Measurements from ENCODE around the gene RAI1.
A peak's percentile ranks its signal among the peaks of the same experiment; 100 is the strongest.
"Not testable (repeated sequence)": the region's sequence is repeated elsewhere in the genome, so short reads cannot be mapped to it uniquely, and the experiment has no call there.

Gene RAI1

GRCh38 chr17:17666111-17666714, 15.0 kb upstream of the RAI1 start:
- no peak for DNase-seq

DNA sequence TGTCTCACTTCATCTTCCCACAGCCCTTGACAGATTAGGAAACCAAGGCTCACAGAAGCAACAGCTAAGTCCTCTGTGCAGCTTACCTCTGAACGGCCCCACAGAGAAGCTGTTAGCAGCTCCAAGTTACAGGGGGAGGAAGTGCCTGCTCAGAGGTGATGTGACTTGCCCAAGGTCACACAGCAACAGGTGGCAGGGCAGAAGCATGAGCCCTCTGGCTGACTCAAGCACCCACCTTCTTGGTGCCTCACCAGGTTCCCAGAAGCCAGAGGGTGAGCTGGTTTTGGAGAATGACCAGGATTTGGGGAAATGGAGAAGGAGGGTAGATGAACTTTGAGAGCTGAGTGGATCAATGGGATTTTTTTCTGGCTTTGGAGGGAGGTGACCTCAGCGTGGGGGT, 14.0 kb upstream of the RAI1 start:
- no peak for DNase-seq

- DNase-seq, result no peak
Observed at GRCh38 chr17:17667947-17668346, 13.3 kb upstream of the RAI1 start.

DNA sequence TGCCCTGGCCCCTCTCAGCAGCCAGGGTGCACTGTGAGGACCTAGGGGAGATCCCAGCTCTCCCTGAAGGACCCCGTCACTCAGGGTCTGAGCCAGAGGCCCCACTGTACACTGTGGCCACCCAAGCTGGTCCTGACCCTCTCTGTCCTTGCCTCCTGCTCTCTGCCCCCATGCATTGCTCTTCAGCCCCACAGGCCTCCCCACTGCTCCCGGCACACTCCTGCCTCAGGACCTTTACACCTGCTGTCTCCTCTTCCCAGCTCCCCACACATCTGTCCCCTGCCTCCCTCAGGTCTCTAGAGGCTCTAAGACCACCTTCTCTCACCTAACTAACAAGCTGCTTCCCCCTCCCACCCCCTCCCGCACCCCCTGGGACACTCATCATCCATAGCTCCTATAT, 12.9 kb upstream of the RAI1 start:
- no peak for DNase-seq

DNA sequence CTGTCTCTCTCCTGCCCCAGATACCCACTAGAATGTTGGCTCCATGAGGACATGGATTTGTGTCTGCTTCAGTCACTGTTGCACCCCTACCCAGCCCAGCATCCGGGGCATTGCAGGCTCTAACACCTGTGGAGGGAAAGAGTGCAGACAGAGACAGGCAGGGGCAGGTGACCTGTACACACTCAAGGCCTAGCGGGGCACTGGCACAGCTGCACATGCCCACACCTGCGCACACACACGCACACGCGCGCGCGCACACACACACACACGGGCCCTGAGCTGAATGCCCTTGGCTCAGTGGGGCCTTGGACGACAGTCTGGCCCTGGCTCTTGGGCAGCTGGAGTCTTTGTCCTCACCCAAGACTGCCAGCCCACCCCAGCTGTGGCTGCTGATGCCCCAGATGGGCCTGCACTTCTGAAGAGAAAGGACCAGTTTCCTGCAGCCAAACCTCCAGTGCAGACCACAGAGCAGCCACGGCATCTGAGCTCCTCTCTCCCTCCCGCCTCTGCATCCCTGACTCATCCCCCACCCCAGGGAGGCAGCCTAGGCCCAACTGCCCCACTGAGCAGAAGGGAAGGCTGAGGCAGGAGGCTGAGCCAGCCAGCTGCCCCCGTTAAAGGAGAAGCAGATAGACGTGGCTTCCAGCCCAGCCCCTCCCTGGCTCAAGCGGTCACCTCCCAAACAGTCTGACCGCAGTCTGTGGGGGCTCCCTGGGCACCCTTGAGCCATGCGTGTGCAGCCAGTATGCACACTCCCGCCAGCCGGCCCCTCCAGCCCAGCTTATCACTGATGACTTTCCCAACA, 12.3 kb upstream of the RAI1 start:
- DNase-seq, result no peak

GRCh38 chr17:17669580-17670235, 11.6 kb upstream of the RAI1 start:
- DNase-seq, result peak; percentile 24

- DNase-seq, result no peak
Observed at GRCh38 chr17:17670701-17671305, 10.5 kb upstream of the RAI1 start.

DNA sequence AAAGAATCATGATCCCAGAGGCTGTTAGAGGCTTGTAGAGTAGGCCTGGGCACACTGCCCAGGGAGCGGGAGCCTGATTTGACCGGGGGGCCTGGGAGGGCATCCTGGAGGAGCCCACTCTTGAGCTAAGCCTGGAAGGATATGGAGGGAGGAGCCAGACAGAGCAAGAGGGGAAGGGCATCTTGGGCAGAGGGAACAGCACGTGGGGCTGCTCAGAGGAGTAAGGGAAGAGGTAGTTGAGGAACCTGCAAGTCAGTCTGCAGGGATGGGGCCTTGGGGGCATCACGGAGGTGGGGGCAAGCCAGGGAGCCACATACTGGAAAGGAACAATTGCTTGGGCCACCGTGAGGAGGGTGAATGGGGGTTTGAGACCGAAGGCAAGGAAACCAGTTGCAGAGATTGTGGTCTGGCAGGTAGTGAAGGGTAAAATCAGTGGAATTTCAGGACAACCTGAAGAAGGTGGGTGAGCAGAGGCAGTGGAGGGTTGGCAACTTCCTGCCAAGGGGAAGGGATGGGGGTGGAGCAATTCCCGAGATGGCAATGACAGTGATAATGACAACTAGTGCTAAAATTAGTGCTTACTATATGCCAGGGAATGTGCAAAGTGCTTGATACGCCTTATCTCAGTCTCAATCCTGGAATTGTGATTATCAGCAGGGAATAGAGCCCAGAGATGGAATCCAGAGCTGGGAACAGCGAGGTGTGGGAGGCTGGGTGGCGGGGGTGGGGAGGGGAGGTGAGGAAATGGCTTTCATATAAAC, 9.7 kb upstream of the RAI1 start:
- DNase-seq, result no peak

DNA sequence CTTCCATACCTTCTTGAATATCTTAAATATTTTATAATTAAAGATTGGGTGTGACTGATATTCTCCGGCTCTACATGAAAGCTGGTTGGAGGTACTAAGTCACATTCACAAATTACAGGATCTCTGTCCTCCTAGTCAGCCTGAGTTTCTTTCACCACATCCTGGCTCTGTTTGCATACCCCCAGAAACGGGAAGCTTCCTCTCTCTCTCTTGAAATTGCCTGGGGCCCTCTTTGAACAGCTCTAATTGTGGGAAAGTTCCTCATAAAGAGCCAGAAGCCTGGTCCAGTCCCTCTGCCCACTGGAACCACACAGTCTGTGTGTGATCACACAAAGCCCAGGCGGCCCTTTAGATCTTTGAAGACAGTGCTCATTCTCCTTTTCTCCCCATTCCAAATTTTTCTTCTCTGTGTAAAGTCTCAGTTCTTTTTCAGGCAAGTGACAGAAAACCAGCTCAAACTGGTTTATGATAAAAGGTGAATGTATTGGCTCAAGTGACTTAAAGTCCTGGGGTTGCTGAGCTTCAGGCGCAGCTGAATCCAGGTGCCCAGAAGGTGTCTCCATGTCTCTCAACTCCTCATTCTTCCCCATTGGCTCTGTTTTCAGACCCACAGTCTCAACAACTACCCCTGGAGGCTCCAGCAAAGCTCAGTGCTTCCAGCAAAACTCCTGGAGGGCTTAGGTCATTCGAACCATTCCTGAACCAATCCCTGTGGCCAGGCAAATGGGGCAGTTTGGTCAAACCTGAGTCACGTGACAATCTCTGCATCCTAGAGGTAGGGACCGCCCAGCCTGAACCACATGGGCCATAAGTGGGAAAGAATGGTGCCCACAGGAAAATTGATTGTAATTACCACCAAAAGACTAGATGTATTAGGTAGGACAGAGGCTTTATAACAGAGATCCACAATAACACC, 8.5 kb upstream of the RAI1 start:
- no peak for DNase-seq

DNA sequence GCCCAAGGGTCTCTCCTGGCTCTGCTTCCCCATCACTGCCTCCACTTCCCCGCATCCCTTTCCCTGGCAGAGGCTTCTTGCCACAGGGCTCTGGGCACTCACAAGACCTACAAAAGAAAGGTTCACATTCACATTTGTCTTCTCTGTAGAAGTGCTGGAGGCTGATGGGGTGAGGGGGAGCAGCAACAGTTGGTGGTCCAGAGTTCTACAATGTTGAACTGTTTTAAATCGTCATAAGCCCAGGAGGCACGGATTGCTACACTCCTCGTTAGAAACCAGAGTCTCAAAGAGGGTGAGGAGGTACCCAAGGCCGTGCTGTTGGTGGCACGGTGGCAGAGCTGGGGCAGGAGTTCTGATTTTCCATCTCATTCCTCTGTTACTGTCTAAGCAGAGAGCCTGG, 5.8 kb upstream of the RAI1 start:
- DNase-seq, result no peak

DNA sequence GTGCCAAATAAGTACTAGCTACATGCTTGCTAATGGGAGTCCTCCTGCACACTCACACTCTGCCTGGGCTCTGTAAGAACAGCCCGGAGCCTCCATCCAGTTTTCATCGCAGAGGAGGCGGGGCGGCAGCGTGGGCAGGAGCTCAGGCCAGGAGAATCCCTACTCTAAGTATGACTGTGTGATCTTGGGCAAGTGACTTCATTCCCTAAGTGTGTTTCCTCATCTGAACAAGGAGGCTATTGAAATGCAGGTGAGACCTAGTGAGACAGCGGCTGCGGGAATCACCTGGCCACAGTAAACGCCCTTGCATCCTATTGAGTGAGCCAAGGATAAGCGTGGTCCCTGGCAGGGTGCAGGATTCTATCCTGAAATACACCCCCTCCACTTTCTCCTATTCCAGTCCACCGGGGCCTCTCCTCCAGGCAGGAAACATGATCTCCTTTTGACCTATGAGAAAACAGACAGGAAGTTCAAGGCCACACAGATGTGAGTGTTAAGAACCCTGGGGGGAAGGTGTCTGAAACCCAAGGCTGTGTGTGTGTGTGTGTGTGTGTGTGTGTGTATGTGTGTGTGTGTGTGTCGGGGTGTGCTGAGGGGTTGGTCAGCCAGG, 5.2 kb upstream of the RAI1 start:
- DNase-seq, result no peak

- no peak for DNase-seq
Observed at GRCh38 chr17:17676752-17677151, 4.5 kb upstream of the RAI1 start.

DNA sequence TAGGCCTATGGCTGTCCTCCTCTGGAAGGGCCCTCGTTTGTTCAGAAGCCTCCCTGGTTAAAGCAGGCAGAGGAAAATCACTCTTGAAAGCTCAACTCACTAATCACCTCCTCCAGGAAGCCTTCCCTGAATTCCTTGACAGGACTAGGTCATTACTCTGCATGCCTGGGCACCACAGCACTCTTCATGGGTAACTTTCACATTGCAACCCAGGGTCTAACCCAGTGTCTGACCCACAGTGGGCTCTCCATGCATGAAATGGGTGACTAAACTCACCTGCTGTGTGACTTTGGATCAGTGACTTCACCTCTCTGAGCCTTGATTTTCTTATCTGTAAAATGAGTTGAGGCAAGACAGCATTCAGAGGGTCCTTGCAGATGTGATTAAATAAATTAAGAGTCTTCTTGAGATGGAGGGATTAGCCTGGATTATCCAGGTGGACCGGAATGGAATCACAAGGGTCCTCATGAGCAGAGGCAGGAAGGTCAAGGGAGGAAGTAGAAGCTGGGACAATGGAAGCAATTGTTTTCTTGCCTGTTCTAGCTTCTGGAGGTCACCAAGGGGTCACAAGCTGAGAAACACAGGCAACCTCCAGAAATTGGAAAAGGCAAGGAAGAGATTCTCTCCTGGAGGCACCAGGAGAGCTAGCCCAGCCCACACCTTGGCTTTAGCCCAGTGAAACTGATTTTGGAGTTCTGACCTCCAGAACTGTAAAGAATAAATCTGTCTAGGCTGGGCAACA, 3.8 kb upstream of the RAI1 start:
- DNase-seq, result no peak

- DNase-seq, result not testable (repeated sequence)
Observed at GRCh38 chr17:17678063-17678699, 3.1 kb upstream of the RAI1 start.

DNA sequence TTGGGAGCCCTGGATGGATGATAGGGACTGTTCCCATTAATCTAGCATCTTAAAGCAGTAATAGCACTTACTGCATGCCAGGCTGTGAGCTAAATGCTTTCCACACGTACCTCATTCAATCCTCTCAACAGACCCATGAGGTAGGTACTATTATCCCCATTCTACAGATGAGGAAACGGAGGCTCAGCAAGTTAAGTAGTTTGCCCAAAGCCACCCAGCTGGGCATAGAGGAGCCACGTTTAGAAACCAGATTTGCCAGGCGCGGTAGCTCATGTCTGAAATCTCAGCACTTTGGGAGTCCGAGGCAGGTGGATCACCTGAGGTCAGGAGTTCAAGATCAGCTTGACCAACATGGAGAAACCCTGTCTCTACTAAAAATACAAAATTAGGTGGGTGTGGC, 2.0 kb upstream of the RAI1 start:
- DNase-seq, result no peak

GRCh38 chr17:17679748-17680147, 1.5 kb upstream of the RAI1 start:
- no peak for DNase-seq

DNA sequence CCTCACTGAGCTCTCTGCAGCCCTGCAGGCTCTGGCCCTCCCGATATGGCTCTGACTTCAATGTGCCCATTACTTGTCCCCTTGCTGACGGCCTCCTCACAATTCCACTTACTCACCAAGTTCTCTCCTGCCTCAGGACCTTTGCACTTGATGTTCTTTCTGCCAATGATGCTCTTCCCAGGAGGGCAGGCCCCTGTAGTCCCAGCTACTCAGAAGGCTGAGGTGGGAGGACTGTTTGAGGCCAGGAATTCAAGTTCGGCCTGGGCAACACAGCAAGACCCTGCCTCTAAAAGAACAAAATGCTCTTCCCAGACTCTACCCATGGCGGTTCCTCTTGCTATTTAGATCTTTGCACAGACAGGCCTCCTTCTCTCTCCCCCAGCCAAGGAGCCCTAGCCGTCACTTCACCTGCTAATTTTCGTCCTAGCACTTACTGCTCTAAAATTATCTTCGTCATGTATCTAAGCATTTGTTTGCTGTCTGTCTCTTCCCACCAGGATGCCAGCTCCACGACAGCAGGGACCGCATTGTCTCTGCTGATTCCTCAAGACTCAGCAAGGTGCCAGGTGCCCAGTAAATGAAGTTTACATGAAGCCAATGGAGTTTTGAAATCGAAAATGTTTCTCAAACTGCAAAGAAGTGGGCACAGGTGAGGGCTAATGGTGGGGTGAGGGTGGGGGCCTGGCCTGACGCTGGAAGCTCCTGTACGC, 626 bp upstream of the RAI1 start:
- no peak for DNase-seq

- no peak for DNase-seq
Observed at GRCh38 chr17:17681744-17682292, 560 bp downstream of the RAI1 start.

DNA sequence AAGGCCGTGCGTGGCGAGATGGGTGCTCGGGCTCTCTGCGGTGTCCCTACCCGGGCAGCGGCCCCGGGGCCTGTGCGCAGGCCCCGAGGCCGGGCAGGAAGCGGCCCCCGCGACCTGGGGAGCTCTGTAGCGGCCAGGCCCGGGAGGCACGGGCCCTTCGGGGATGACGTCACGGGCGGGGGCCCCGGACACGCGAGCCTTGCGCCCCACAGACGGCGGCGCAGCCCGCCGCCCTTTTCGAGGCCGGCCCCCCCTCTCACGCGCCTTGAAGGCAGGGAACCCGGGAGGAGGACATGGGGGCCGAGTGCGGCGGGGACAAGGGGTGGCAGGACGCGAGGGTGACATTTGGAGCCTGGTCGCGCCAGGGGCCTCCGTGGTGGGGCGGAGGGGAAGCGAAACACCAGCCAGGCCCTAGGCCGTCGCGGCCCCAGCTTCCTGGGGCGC, 1.1 kb downstream of the RAI1 start:
- DNase-seq, result no peak
